Activated CD4-positive, alpha-beta T cell treated with anti-CD3 and anti-CD28 coated beads for 48 hours (primary cell): ENCODE results near the gene MYO16.

Experiments used
- DNase-seq: peaks from one replicate; pipeline ENCODE4 v3.0.0-alpha.2; 2020

Gene MYO16

DNA sequence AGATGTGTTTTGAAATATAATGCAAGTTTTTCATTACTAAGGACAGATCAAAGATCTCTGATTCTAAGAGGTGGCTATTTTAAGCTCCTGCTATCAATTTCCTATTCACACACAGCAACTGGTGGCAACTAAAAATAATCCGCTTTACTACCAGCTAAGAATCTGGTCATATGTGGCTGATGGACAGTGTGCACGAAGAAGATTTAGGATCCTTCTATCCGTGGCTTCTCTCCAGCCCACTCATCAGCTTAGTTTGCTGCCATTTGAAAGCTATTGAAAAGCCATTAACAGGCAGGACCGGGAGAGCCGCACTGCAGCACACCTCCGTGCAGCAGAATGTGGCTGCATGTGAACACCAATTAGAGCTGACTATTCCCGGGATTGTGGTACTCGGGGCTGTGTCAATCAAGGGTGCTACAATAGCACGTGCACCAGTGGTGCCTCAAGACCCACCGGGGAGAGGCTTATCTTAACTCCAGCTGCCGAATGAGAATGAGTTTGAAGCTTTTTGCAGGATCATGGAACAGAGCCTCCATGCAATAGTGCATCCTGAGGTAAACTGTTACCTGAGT is at the start of gene MYO16:
TSS of gene MYO16 (plus strand) at position 431 of the 572 bp plus-strand sequence. CDS start 234 bp downstream, outside the sequence.
- no peak for DNase-seq

- DNase-seq, result no peak
Measured at GRCh38 chr13:108586826-108587225, 42.6 kb upstream of the MYO16 start.

DNA sequence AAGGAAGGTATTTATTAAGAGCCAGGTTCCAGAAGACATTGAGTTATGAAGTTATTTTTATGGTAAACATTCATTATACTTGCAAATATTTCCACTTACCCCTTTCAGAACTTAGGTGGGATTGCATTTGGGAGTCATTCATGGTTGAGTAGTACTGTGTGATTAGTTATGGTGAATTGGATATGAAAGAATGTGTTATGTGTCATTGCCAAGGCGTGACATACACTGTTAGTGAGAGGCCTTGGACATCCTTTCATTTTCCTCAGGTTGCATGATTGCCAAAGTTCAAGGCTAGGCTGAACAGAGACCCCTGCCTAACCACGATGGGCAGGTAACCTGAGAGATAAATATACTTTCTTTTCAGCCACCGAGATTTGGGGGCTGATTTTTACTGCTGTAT is 40.9 kb upstream of the MYO16 start:
- no peak for DNase-seq

DNA sequence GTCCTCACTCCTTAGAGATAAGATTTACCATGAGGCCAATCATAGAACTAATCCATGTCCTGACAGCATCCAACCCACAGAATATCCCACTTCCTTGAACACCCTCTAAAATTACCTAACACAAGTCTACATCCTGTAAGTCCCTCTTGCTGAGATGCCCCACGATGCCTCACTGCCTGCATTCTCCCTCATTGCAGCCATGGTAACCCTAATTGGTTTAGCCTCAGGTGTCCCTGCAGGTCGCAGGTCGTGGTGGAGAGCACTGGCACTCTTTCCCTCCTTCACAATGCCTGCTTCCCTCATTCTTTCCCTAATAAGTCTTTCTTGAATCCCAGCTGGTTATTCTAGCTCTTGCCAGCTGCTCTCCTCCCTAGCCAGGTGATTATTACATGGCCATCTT is 35.3 kb upstream of the MYO16 start:
- no peak for DNase-seq

GRCh38 chr13:108595436-108596274 is 33.8 kb upstream of the MYO16 start:
- peak; percentile 31 for DNase-seq

- DNase-seq, result no peak
Measured at GRCh38 chr13:108597943-108598342, 31.5 kb upstream of the MYO16 start.

- DNase-seq, result no peak
Measured at GRCh38 chr13:108606424-108606823, 23.0 kb upstream of the MYO16 start.

DNA sequence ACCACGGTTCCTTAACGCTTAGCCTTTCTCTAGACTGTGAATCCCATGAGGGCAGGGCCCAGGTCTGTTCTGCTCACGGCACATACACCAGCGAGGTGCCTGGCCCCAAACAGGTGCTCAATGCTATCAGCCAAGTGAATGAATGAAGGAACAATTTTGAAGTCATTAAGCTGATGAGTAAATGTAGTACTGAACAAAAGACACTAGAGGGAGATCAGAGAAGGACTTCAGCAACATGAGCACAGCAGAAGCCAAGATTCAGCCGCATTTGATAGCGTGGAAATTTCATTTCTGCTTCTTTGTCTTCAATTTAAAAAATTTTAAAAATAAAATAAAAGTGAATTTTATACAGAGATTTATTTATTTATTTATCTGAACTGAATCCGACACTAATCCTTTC is 20.1 kb upstream of the MYO16 start:
- no peak for DNase-seq

- no peak for DNase-seq
Measured at GRCh38 chr13:108610507-108610906, 18.9 kb upstream of the MYO16 start.

DNA sequence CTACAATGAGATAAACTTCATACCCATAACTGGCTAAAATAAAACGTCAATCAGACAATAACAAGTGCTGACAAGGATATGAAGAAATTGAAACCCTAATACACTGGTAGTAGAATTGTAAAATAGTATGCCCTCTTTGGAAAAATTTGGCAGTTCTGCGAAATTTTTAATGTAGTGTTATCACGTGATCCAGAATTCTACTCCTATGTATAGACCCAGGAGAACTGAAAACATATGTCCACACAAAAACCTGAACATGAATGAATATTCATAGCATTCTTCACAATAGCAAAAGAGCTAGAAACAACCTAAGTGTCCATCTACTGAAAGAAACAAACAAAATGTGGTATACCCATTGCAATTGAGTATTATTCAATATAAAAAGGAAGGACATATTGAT is 14.2 kb upstream of the MYO16 start:
- DNase-seq, result no peak

DNA sequence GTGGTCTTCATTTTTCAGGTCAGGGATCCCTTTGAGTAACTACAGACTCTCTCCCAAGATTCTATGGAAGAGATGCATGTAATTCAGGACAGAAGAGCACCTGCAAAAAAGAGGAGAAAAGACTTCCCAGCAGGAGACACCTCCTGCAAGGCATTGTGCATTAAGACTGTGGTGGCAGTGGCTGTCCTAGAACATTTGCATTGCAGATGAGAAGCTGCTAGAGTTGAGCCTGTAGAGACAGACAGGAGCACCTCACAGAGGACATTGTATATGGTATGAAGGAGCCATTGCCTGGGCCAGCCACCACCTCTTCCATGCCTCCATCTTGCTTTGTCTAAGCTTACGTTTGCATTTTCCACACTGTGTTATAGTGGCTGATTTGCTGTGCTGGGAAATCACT is 11.2 kb upstream of the MYO16 start:
- no peak for DNase-seq

DNA sequence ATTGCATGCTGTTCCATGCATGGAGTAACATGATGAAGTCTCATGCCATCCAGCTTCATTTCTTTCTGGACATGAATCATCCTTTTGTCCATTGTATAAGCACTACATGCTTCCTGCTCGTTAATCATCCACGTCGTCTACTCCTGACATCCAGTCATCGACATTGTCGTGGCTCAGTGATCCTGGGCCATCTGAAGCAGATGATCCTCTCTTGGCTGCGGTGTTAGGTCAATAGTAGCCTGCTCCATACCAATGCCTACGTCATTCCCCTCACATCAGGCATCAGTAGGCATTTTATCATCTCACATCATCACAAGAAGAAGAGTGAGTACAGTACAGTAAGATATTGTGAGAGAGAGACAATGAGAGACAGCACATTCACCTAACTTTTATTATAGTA is 7.9 kb upstream of the MYO16 start:
- DNase-seq, result no peak

DNA sequence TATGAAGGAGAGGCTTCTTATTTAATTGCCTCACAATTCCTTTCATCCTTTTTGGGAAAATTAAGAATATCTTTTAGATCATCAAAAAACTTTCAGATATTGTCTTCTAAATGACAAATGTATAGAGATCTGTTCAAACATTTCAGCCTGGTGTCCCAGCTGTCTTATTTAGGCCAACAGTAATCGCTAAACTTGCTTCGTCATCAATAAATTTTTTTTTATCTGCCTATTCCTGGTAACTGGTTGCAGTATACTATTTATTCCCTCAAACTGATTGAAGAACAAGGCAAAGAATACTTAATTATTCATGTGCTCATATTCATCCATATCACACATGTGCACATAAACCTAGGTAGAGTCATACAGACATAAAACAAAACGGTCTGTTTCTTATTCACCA is 5.3 kb upstream of the MYO16 start:
- no peak for DNase-seq

DNA sequence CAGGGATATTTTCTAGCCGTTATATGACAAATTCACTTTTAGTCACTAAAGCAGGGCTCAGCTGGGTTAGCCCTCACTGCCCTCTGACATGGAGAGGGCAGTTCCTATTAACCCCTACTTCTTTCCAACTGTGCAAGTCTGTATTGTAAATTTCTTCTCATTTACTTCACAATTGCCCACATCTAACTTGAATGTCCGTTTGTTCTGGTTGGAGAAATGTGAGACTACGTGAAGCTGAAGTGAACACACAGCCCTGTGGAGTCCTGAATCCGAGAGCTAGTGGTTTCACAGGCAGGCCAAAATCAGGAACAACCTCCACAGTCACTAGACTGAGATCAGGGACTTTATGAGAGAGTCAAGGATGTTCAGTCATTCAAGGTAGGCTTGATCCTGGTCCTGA is 4.4 kb upstream of the MYO16 start:
- no peak for DNase-seq

- DNase-seq, result no peak
Measured at GRCh38 chr13:108629988-108630387, 577 bp downstream of the MYO16 start.

DNA sequence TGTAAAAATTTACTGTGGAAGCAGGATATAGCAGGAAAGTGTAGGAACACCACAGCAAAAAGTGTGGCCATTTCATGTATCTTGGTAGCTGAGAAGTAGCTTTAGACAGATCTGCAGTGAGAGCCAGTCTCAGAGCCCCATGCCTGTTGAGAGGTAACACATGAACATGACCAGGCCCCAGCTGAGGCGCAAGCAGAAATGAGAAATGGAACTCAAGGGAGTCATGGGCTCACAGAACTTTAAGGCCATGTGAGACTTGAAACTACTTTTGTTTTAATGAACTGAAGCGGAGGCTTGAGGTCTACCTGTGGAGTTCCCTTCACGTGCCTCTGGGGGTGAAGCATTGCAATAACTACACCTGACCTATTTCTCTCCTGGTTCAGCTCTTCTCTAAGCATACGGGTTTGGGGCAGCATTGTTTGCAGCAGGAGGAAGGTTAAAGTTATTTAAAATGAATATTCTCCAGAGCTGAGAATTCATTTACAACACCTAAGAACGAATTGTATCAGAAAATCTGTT is 3.3 kb downstream of the MYO16 start:
- DNase-seq, result no peak

- DNase-seq, result no peak
Measured at GRCh38 chr13:108638901-108639300, 9.5 kb downstream of the MYO16 start.

DNA sequence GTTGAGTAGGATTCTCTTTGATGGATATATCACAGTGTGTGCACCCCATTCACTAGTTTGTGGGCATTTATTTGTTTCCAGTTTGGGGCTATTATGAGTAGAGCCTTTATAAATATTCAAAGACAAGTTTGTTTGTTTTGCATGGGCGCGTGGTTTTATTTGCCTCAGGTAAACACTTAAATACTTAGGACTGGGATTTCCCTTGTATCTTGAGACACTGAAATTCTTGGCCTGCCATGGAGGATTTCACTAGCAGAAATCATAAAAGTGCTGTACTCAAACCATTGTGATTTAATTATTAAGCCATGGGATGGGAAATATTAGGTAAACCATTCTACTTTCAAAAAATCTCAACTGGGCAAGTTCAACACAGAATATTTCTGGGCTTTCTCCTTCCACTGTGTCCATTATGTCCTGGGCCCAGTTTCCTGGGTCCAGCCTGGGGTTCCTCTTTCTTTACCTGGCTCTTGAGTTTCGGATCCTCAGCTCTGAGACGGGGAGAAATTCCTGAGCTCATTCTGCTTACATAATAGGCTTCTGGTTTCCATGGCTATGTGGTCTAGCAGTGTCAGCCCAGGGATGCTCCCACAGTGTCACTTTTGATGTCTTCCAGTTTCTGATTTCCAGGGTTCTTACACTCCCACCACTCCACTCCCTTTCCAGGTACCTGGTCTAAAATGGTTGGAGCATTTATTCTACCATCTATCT is 14.4 kb downstream of the MYO16 start:
- no peak for DNase-seq

GRCh38 chr13:108645376-108645775 is 16.0 kb downstream of the MYO16 start:
- no peak for DNase-seq

DNA sequence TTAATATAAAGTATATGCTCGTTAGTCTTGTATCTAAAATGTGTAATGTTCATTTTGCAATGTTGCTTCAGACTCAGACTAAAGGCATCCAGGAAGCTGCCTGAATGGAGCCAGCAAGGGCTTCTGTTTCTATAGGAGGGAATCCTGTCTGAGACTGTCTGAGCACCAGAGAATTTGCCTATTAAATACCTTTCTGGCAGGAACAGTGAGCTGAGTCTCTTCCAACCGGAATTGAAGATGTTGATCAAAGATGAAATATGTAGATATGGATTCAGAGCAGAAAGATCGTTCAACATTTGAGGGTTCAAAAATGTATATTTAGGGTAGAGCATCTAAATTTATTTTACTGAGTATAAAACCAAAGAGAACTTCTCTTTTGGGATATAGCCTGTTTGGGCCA is 20.9 kb downstream of the MYO16 start:
- DNase-seq, result no peak

DNA sequence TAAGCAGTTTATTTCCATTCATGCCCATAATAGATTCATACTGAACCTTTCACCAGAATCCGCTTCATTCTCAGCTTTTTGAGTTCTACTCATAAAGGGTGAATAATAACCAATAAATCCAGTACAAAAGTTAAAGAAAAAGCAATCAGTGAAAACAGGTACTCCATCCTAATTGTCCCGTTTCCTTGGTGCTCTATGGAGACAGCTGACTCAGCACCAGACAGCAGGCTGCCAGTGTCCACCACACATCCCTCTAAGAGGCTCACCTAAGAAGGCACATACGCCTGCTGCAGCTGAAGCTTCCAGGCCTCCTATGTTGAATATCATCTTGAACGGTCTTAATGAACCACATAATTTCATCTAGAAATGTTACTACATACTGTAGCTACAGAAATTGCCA is 27.3 kb downstream of the MYO16 start:
- DNase-seq, result no peak

- no peak for DNase-seq
Measured at GRCh38 chr13:108657519-108657918, 28.1 kb downstream of the MYO16 start.

GRCh38 chr13:108662528-108662927 is 33.1 kb downstream of the MYO16 start:
- DNase-seq, result no peak

DNA sequence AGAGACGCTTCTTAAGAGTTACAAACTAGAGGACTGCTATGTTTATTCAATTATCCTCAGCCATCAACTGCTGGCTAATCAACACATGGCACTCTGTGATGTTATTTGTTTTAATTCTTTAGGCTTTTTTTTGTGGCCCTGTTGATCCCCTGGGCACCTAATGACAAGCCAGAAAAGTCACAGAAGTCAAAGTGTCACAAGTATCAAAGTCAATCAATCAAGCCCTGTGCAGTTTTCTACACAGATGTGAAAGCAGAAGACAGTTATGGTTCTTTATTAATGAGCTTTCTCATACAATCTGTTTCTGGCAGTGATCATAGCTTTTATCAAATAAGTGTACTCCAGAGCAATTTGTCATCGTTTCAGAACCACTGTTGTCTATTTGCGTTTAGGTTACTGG is 34.3 kb downstream of the MYO16 start:
- DNase-seq, result no peak
